Activated B cell treated with CpG ODN at 0.5 μM for 24 hours (primary cell): ENCODE results near the gene RETN. TPM values are rescaled to one million over a fixed set of nuclear protein-coding genes. Genes with fewer than 3 reads are reported as not detected.

ENCODE experiments used
- ATAC-seq: fragments of 200-7000 bp; cut with Tn5 transposase; one replicate; pipeline ENCODE4 v1.10.0; 2021; ENCODE audit warnings: low read depth, mild to moderate bottlenecking, moderate library complexity
- CTCF ChIA-PET: fragments of 350-600 bp; sonication (Branson Sonifier 250); formaldehyde crosslinking; loops from one replicate; lab custom pipeline; 2021; ENCODE audit warnings: antibody characterized with exemption; lab: Charles Lee
- POLR2A ChIA-PET: fragments of 350-600 bp; sonication (Branson Sonifier 250); formaldehyde crosslinking; loops from one replicate; lab custom pipeline; 2021; ENCODE audit warnings: antibody characterized with exemption; lab: Charles Lee
- DNase-seq: peaks from one replicate; pipeline ENCODE4 v3.0.0; 2022
- H3K27ac Mint-ChIP-seq: one replicate; pipeline ENCODE4 v1.8.0; 2020; ENCODE audit warnings: mixed read lengths
- H3K27me3 Mint-ChIP-seq: one replicate; pipeline ENCODE4 v1.8.0; 2021; ENCODE audit warnings: mixed read lengths
- H3K36me3 Mint-ChIP-seq: one replicate; pipeline ENCODE4 v1.8.0; 2021; ENCODE audit warnings: low read depth, mixed read lengths
- H3K4me1 Mint-ChIP-seq: one replicate; pipeline ENCODE4 v1.8.0; 2021; ENCODE audit warnings: mixed read lengths
- H3K4me3 Mint-ChIP-seq: one replicate; pipeline ENCODE4 v1.8.0; 2020; ENCODE audit warnings: mild to moderate bottlenecking, mixed read lengths
- H3K9me3 Mint-ChIP-seq: one replicate; pipeline ENCODE4 v1.8.0; 2020; ENCODE audit warnings: mixed read lengths
- CTCF ChIP-seq: fragments of 200-600 bp; IDR thresholded peaks from one replicate; pipeline ENCODE4 v1.8.0; 2022; ENCODE audit warnings: antibody characterized with exemption, mild to moderate bottlenecking
- intact Hi-C: fragments of 100-400 bp; cut with micrococcal nuclease; formaldehyde crosslinking; loops from one replicate; pipeline ENCODE4 v1.15.1; 2024
- total RNA-seq: library from RNA; stranded (reverse); gene quantifications from 2 replicates; pipeline ENCODE4 v1.2.3, GENCODE V29; 2022

RETN gene
- total RNA-seq, 1 donor from 2014 or later = not detected

GRCh38 chr19:7657131-7657751, 11.6 kb upstream of the RETN start:
- H3K27ac Mint-ChIP-seq = no peak overlapping the region
- no peak for DNase-seq
- no peak for ATAC-seq

GRCh38 chr19:7658219-7658686, 10.6 kb upstream of the RETN start:
- POLR2A ChIA-PET = interaction anchor here (0.7 to 2.1 kb wide), 6 partner anchors 21 to 1752 kb away, joined by 3 to 7 read pairs (median 4); partner anchors contain the start of genes MAP2K7, SNAPC2 and STXBP2
- Mint-ChIP-seq H3K9me3 (no peaks in the 10 kb centered on the region), H3K4me1 (peaks cover 18% of the 10 kb centered on the region), H3K27ac (peak overlapping the region; percentile 82), H3K36me3 (no peaks in the 10 kb centered on the region), H3K27me3 (peaks cover 5% of the 10 kb centered on the region), H3K4me3 (peak overlapping the region; percentile 70)
- ATAC-seq = peak; percentile 98
- no peak for DNase-seq
- intact Hi-C loops = loop anchor here (1.0 to 10.0 kb wide), 2 partner anchors 171 to 267 kb away; partner anchors contain the start of genes CTXN1 and SNAPC2
- CTCF ChIA-PET = interaction anchor here (1.0 kb wide), 1 partner anchor 141 kb away, joined by 3 read pairs; no protein-coding TSS in a partner anchor
- no peak for TF ChIP-seq CTCF

More at GRCh38 chr19:7657131-7657751, 11.6 kb upstream of the RETN start:
- peaks cover 22% of the 10 kb centered on the region for H3K4me1 Mint-ChIP-seq
- no peak for TF ChIP-seq CTCF
- H3K9me3 Mint-ChIP-seq = no peaks in the 10 kb centered on the region
- H3K36me3 Mint-ChIP-seq = no peaks in the 10 kb centered on the region
- intact Hi-C loops = loop anchor here (10.0 kb wide), 1 partner anchor 268 kb away; the partner anchor contains the start of genes CTXN1 and SNAPC2
- ChIA-PET CTCF (no interaction called here), POLR2A (interaction anchor here (0.6 to 2.1 kb wide), 7 partner anchors 18 to 263 kb away, joined by 3 to 8 read pairs (median 5); partner anchors contain the start of genes MAP2K7, SNAPC2, STXBP2 and TRAPPC5)
- peaks cover 5% of the 10 kb centered on the region for H3K27me3 Mint-ChIP-seq
- H3K4me3 Mint-ChIP-seq = no peak overlapping the region

- ChIA-PET POLR2A (interaction anchor here (0.6 to 0.7 kb wide), 3 partner anchors 9 to 186 kb away, joined by 3 to 9 read pairs (median 3); no protein-coding TSS in a partner anchor), CTCF (interaction anchor here (1.2 to 2.0 kb wide), 3 partner anchors 10 to 138 kb away, joined by 3 to 6 read pairs (median 4); partner anchors contain the start of gene TRAPPC5)
- Mint-ChIP-seq H3K27ac (no peak overlapping the region), H3K27me3 (peaks cover 12% of the 10 kb centered on the region), H3K4me3 (no peak overlapping the region), H3K4me1 (peaks cover 18% of the 10 kb centered on the region), H3K36me3 (no peaks in the 10 kb centered on the region), H3K9me3 (no peaks in the 10 kb centered on the region)
- no peak for ATAC-seq
- TF ChIP-seq CTCF = no peak
- intact Hi-C loops = no loop called here
- no peak for DNase-seq
These were observed 6.9 kb upstream of the RETN start for GRCh38 chr19:7661744-7662538.

- CTCF ChIA-PET = interaction anchor here (0.6 kb wide), 1 partner anchor 21 kb away, joined by 3 read pairs; no protein-coding TSS in a partner anchor
- H3K27ac Mint-ChIP-seq = no peak overlapping the region
- intact Hi-C loops = no loop called here
- ATAC-seq (no peak), DNase-seq (no peak)
- TF ChIP-seq CTCF = no peak
- peaks cover 13% of the 10 kb centered on the region for H3K4me1 Mint-ChIP-seq
- H3K36me3 Mint-ChIP-seq = no peaks in the 10 kb centered on the region
- POLR2A ChIA-PET = interaction anchor here (0.7 kb wide), 2 partner anchors 8 to 18 kb away, joined by 3 to 9 read pairs; no protein-coding TSS in a partner anchor
- no peak overlapping the region for H3K4me3 Mint-ChIP-seq
- H3K27me3 Mint-ChIP-seq = peaks cover 12% of the 10 kb centered on the region
- H3K9me3 Mint-ChIP-seq = no peaks in the 10 kb centered on the region
These were observed 6.2 kb upstream of the RETN start for GRCh38 chr19:7662657-7663056.
